Measurements from ENCODE around the gene GIMAP4.

GIMAP4 gene

DNA sequence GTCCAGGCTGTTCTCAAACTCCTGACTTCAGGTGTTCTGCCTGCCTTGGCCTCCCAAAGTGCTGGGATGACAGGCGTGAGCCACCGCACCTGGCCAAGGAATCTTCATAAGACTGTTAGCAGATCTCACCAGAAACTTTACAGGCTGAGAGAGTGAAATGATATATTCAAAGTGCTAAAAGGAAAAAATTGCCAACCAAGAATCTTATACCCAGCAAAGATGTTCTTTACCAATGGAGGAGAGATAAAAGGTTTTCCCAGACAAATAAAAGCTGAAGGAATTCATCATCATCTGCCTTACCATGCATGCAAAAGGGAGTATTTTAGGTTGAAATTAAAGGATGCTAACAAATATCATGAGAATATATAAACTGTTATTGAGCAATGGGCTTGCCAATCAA lies 28.9 kb upstream of the GIMAP4 start:
- no peaks in the 10 kb centered on the region for H3K36me3 ChIP-seq (ENCODE audit: control insufficient read depth, insufficient read depth, low read length)
- H3K23ac ChIP-seq (ENCODE audit: low read length) = no peak overlapping the region
- H3K4ac ChIP-seq (ENCODE audit: low read depth, low read length) = no peak overlapping the region
- H2BK5ac ChIP-seq (ENCODE audit: low read length) = no peak overlapping the region
- no peak overlapping the region for H3K4me2 ChIP-seq (ENCODE audit: low read length)
- H3K56ac ChIP-seq (ENCODE audit: low read length) = no peak overlapping the region
- no peak for DNase-seq
- H3K79me2 ChIP-seq (ENCODE audit: control insufficient read depth, insufficient read depth, low read length) = no peaks in the 10 kb centered on the region
- no peaks in the 10 kb centered on the region for H3K79me1 ChIP-seq (ENCODE audit: low read length)
- no peak overlapping the region for H3K4me3 ChIP-seq (ENCODE audit: low read length)
- no peak overlapping the region for H3K9ac ChIP-seq (ENCODE audit: low read length)
- no peak overlapping the region for H2BK15ac ChIP-seq (replicated peaks; ENCODE audit: low read depth)
- H2AK5ac ChIP-seq (ENCODE audit: low read length) = no peak overlapping the region
- H3K18ac ChIP-seq (ENCODE audit: low read length) = no peak overlapping the region
- no CpG with 5 or more reads among the region's 2 CpGs for WGBS (ENCODE audit: extremely low coverage, insufficient coverage, low lambda C conversion rate)
- no peaks in the 10 kb centered on the region for H3K4me1 ChIP-seq (ENCODE audit: control insufficient read depth, low read depth, low read length)
- no peak overlapping the region for H4K5ac ChIP-seq (ENCODE audit: low read length)
- no peak overlapping the region for H3K27ac ChIP-seq (ENCODE audit: low read depth, low read length)
- H3K27me3 ChIP-seq (ENCODE audit: insufficient read depth, low read length, poor library complexity) = no peaks in the 10 kb centered on the region
- no peak overlapping the region for H4K8ac ChIP-seq (ENCODE audit: low read depth, low read length)
- H2BK120ac ChIP-seq (ENCODE audit: low read depth, low read length) = no peak overlapping the region

DNA sequence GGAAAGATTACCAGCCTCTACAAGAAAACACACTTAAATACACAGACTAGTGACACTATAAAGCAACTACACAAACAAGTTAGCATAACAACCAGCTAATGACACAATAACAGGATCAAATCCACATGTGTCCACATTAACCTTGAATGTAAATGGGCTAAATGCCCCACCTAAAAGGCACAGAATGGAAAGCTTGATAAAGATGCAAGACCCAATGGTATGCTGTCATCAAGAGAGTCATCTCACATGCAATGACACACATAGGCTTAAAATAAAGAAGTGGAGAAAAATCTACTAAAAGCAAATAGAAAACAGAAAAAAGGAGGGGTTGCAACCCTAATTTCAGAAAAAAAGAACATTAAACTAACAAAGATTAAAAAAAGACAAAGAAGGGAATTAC lies 14.0 kb upstream of the GIMAP4 start:
- Histone ChIP-seq H3K4me3 (ENCODE audit: low read length) (no peak overlapping the region), H2BK120ac (ENCODE audit: low read depth, low read length) (no peak overlapping the region), H3K4me2 (ENCODE audit: low read length) (no peak overlapping the region), H3K23ac (ENCODE audit: low read length) (no peak overlapping the region), H3K4me1 (ENCODE audit: control insufficient read depth, low read depth, low read length) (no peaks in the 10 kb centered on the region), H3K18ac (ENCODE audit: low read length) (no peak overlapping the region), H3K27me3 (ENCODE audit: insufficient read depth, low read length, poor library complexity) (no peaks in the 10 kb centered on the region), H3K4ac (ENCODE audit: low read depth, low read length) (no peak overlapping the region), H3K79me1 (ENCODE audit: low read length) (no peaks in the 10 kb centered on the region), H3K9ac (ENCODE audit: low read length) (no peak overlapping the region), H4K5ac (ENCODE audit: low read length) (no peak overlapping the region), H3K27ac (ENCODE audit: low read depth, low read length) (no peak overlapping the region), H3K56ac (ENCODE audit: low read length) (no peak overlapping the region), H3K36me3 (ENCODE audit: control insufficient read depth, insufficient read depth, low read length) (no peaks in the 10 kb centered on the region), H2BK5ac (ENCODE audit: low read length) (no peak overlapping the region), H4K8ac (ENCODE audit: low read depth, low read length) (no peak overlapping the region), H2AK5ac (ENCODE audit: low read length) (no peak overlapping the region), H3K79me2 (ENCODE audit: control insufficient read depth, insufficient read depth, low read length) (no peaks in the 10 kb centered on the region), H2BK15ac (replicated peaks; ENCODE audit: low read depth) (no peak overlapping the region)
- no peak for DNase-seq

DNA sequence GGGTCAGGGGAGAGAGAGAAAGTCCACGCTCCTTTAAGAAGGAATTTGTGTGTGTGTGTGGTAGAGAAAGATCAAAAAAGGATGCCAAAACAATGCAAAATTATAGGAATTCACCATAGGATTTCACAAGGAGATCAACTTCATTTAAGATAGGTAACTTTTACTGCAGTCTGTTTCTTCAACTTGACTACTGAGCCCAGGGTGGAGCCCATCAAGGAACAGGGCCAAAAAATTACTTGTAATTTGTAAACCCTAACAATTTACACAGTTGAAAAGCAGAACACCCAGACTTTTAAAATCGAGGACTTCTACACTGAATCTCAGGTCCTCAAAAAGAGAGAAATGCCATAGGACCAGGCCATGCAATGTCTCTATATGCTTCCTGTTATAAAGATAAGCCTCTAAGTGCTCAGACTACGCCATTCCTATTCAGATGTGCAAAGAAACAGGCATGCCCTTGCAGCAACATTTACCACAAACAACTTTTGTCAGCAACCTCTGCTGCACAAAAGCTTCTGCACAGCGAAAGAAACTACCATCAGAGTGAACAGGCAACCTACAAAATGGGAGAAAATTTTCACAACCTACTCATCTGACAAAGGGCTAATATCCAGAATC lies 10.6 kb upstream of the GIMAP4 start:
- no peak overlapping the region for H3K23ac ChIP-seq (ENCODE audit: low read length)
- no peak overlapping the region for H3K27ac ChIP-seq (ENCODE audit: low read depth, low read length)
- H3K4ac ChIP-seq (ENCODE audit: low read depth, low read length) = no peak overlapping the region
- no peak overlapping the region for H2BK5ac ChIP-seq (ENCODE audit: low read length)
- no peak overlapping the region for H4K5ac ChIP-seq (ENCODE audit: low read length)
- DNase-seq = no peak
- no peaks in the 10 kb centered on the region for H3K36me3 ChIP-seq (ENCODE audit: control insufficient read depth, insufficient read depth, low read length)
- H2AK5ac ChIP-seq (ENCODE audit: low read length) = no peak overlapping the region
- no peaks in the 10 kb centered on the region for H3K4me1 ChIP-seq (ENCODE audit: control insufficient read depth, low read depth, low read length)
- H3K18ac ChIP-seq (ENCODE audit: low read length) = no peak overlapping the region
- no peaks in the 10 kb centered on the region for H3K79me1 ChIP-seq (ENCODE audit: low read length)
- H2BK15ac ChIP-seq (replicated peaks; ENCODE audit: low read depth) = no peak overlapping the region
- no peak overlapping the region for H3K4me2 ChIP-seq (ENCODE audit: low read length)
- no peak overlapping the region for H3K4me3 ChIP-seq (ENCODE audit: low read length)
- H3K27me3 ChIP-seq (ENCODE audit: insufficient read depth, low read length, poor library complexity) = no peaks in the 10 kb centered on the region
- H3K56ac ChIP-seq (ENCODE audit: low read length) = no peak overlapping the region
- no peak overlapping the region for H4K8ac ChIP-seq (ENCODE audit: low read depth, low read length)
- no peaks in the 10 kb centered on the region for H3K79me2 ChIP-seq (ENCODE audit: control insufficient read depth, insufficient read depth, low read length)
- no peak overlapping the region for H2BK120ac ChIP-seq (ENCODE audit: low read depth, low read length)
- no peak overlapping the region for H3K9ac ChIP-seq (ENCODE audit: low read length)
- no CpG with 5 or more reads among the region's 4 CpGs for WGBS (ENCODE audit: extremely low coverage, insufficient coverage, low lambda C conversion rate)

GRCh38 chr7:150560486-150560885 lies 6.7 kb upstream of the GIMAP4 start:
- no CpG with 5 or more reads among the region's 1 CpG for WGBS (ENCODE audit: extremely low coverage, insufficient coverage, low lambda C conversion rate)
- no peak overlapping the region for H4K8ac ChIP-seq (ENCODE audit: low read depth, low read length)
- no peaks in the 10 kb centered on the region for H3K4me1 ChIP-seq (ENCODE audit: control insufficient read depth, low read depth, low read length)
- no peak overlapping the region for H3K4me3 ChIP-seq (ENCODE audit: low read length)
- H3K56ac ChIP-seq (ENCODE audit: low read length) = no peak overlapping the region
- H3K27ac ChIP-seq (ENCODE audit: low read depth, low read length) = no peak overlapping the region
- H2BK120ac ChIP-seq (ENCODE audit: low read depth, low read length) = no peak overlapping the region
- H3K79me1 ChIP-seq (ENCODE audit: low read length) = no peaks in the 10 kb centered on the region
- no peaks in the 10 kb centered on the region for H3K79me2 ChIP-seq (ENCODE audit: control insufficient read depth, insufficient read depth, low read length)
- H3K27me3 ChIP-seq (ENCODE audit: insufficient read depth, low read length, poor library complexity) = no peaks in the 10 kb centered on the region
- no peak overlapping the region for H3K4me2 ChIP-seq (ENCODE audit: low read length)
- no peak overlapping the region for H3K9ac ChIP-seq (ENCODE audit: low read length)
- no peaks in the 10 kb centered on the region for H3K36me3 ChIP-seq (ENCODE audit: control insufficient read depth, insufficient read depth, low read length)
- H3K18ac ChIP-seq (ENCODE audit: low read length) = no peak overlapping the region
- DNase-seq = no peak
- H2BK15ac ChIP-seq (replicated peaks; ENCODE audit: low read depth) = no peak overlapping the region
- H2AK5ac ChIP-seq (ENCODE audit: low read length) = no peak overlapping the region
- H2BK5ac ChIP-seq (ENCODE audit: low read length) = no peak overlapping the region
- H4K5ac ChIP-seq (ENCODE audit: low read length) = no peak overlapping the region
- no peak overlapping the region for H3K4ac ChIP-seq (ENCODE audit: low read depth, low read length)
- no peak overlapping the region for H3K23ac ChIP-seq (ENCODE audit: low read length)

GRCh38 chr7:150562919-150563318 lies 4.3 kb upstream of the GIMAP4 start:
- no peak overlapping the region for H3K4me3 ChIP-seq (ENCODE audit: low read length)
- H3K4me2 ChIP-seq (ENCODE audit: low read length) = no peak overlapping the region
- H2BK15ac ChIP-seq (replicated peaks; ENCODE audit: low read depth) = no peak overlapping the region
- no peak overlapping the region for H3K18ac ChIP-seq (ENCODE audit: low read length)
- no peaks in the 10 kb centered on the region for H3K4me1 ChIP-seq (ENCODE audit: control insufficient read depth, low read depth, low read length)
- H2BK5ac ChIP-seq (ENCODE audit: low read length) = no peak overlapping the region
- H3K4ac ChIP-seq (ENCODE audit: low read depth, low read length) = no peak overlapping the region
- no peak overlapping the region for H4K5ac ChIP-seq (ENCODE audit: low read length)
- H3K27me3 ChIP-seq (ENCODE audit: insufficient read depth, low read length, poor library complexity) = no peaks in the 10 kb centered on the region
- no peaks in the 10 kb centered on the region for H3K79me1 ChIP-seq (ENCODE audit: low read length)
- no peak overlapping the region for H3K56ac ChIP-seq (ENCODE audit: low read length)
- no peak overlapping the region for H2BK120ac ChIP-seq (ENCODE audit: low read depth, low read length)
- H3K9ac ChIP-seq (ENCODE audit: low read length) = no peak overlapping the region
- no peak overlapping the region for H2AK5ac ChIP-seq (ENCODE audit: low read length)
- WGBS (ENCODE audit: extremely low coverage, insufficient coverage, low lambda C conversion rate) = no CpG with 5 or more reads among the region's 2 CpGs
- DNase-seq = no peak
- no peak overlapping the region for H3K27ac ChIP-seq (ENCODE audit: low read depth, low read length)
- H3K23ac ChIP-seq (ENCODE audit: low read length) = no peak overlapping the region
- no peak overlapping the region for H4K8ac ChIP-seq (ENCODE audit: low read depth, low read length)
- no peaks in the 10 kb centered on the region for H3K79me2 ChIP-seq (ENCODE audit: control insufficient read depth, insufficient read depth, low read length)
- no peaks in the 10 kb centered on the region for H3K36me3 ChIP-seq (ENCODE audit: control insufficient read depth, insufficient read depth, low read length)

GRCh38 chr7:150564006-150564405 lies 3.2 kb upstream of the GIMAP4 start:
- Histone ChIP-seq H3K56ac (ENCODE audit: low read length) (no peak overlapping the region), H3K4me3 (ENCODE audit: low read length) (no peak overlapping the region), H2AK5ac (ENCODE audit: low read length) (no peak overlapping the region), H3K79me1 (ENCODE audit: low read length) (no peaks in the 10 kb centered on the region), H3K23ac (ENCODE audit: low read length) (no peak overlapping the region), H2BK15ac (replicated peaks; ENCODE audit: low read depth) (no peak overlapping the region), H3K4me1 (ENCODE audit: control insufficient read depth, low read depth, low read length) (no peaks in the 10 kb centered on the region), H2BK120ac (ENCODE audit: low read depth, low read length) (no peak overlapping the region), H3K27me3 (ENCODE audit: insufficient read depth, low read length, poor library complexity) (no peaks in the 10 kb centered on the region), H2BK5ac (ENCODE audit: low read length) (no peak overlapping the region), H4K8ac (ENCODE audit: low read depth, low read length) (no peak overlapping the region), H3K4ac (ENCODE audit: low read depth, low read length) (no peak overlapping the region), H3K4me2 (ENCODE audit: low read length) (no peak overlapping the region), H3K79me2 (ENCODE audit: control insufficient read depth, insufficient read depth, low read length) (no peaks in the 10 kb centered on the region), H3K18ac (ENCODE audit: low read length) (no peak overlapping the region), H3K36me3 (ENCODE audit: control insufficient read depth, insufficient read depth, low read length) (no peaks in the 10 kb centered on the region), H3K9ac (ENCODE audit: low read length) (no peak overlapping the region), H3K27ac (ENCODE audit: low read depth, low read length) (no peak overlapping the region), H4K5ac (ENCODE audit: low read length) (no peak overlapping the region)
- no peak for DNase-seq
- WGBS (ENCODE audit: extremely low coverage, insufficient coverage, low lambda C conversion rate) = no CpG with 5 or more reads among the region's 5 CpGs

Measured in mesendoderm (in vitro differentiated cells).